HEK293 (cell line): ENCODE measurements around the gene SLC4A8.

Experiments
- CTCF ChIA-PET: fragments of 350-600 bp; formaldehyde crosslinking; extraction: SDS; loops from one replicate; lab custom pipeline; 2021; ENCODE audit warnings: antibody characterized with exemption; lab: Yijun Ruan, JAX
- POLR2A ChIA-PET: fragments of 300-600 bp; formaldehyde crosslinking; extraction: SDS; loops from one replicate; lab custom pipeline; 2020; ENCODE audit warnings: antibody characterized with exemption, inconsistent platforms; lab: Yijun Ruan, JAX
- H3K27ac ChIP-seq: fragments of 200-500 bp; sonication (Bioruptor generic); 2 replicates; pipeline ENCODE4 v1.5.1; 2014; ENCODE audit warnings: low read depth, low read length, control low read depth, inconsistent platforms; ENCODE audit errors: extremely low read depth
- H3K36me3 ChIP-seq, 2 experiments: fragments of 200-500 bp in 1 of 2; sonication (Bioruptor generic) in 1 of 2; 1 replicate in 1 of 2; 2 replicates in 1 of 2; pipeline ENCODE4 v1.5.1; 2014 to 2017; ENCODE audit warnings: inconsistent platforms in 2 of 2, low read length in 2 of 2; ENCODE audit not compliant: control insufficient read depth in 2 of 2, insufficient read depth in 1 of 2
- H3K4me1 ChIP-seq: fragments of 200-500 bp; sonication (Bioruptor generic); 2 replicates; pipeline ENCODE4 v1.5.1; 2014; ENCODE audit warnings: mild to moderate bottlenecking, low read length, inconsistent platforms; ENCODE audit not compliant: control insufficient read depth, insufficient read depth
- H3K4me3 ChIP-seq: 2 replicates; pipeline ENCODE4 v1.5.1; 2011; ENCODE audit warnings: low read depth, mild to moderate bottlenecking, control low read depth, low read length, moderate library complexity
- H3K9me3 ChIP-seq: fragments of 200-500 bp; sonication (Bioruptor generic); 2 replicates; pipeline ENCODE4 v1.5.1; 2014; ENCODE audit warnings: low read depth, low read length, inconsistent platforms; ENCODE audit not compliant: control insufficient read depth, insufficient read depth
- CTCF ChIP-seq: fragments of 450-650 bp; formaldehyde crosslinking; IDR thresholded peaks from 2 replicates; pipeline ENCODE4 v1.5.1; 2016; ENCODE audit warnings: missing biosample characterization, missing genetic modification characterization
- GFI1B ChIP-seq: fragments of 450-650 bp; formaldehyde crosslinking; IDR thresholded peaks from 2 replicates; pipeline ENCODE4 v1.5.1; 2016; ENCODE audit warnings: missing biosample characterization, missing genetic modification characterization
- GLI4 ChIP-seq: fragments of 450-650 bp; formaldehyde crosslinking; IDR thresholded peaks from 2 replicates; pipeline ENCODE4 v1.5.1; 2016; ENCODE audit warnings: missing biosample characterization, missing genetic modification characterization
- GLIS1 ChIP-seq: fragments of 450-650 bp; formaldehyde crosslinking; IDR thresholded peaks from 2 replicates; pipeline ENCODE4 v1.5.1; 2016; ENCODE audit warnings: missing biosample characterization, missing genetic modification characterization
- HOXA7 ChIP-seq: sonication (generic); formaldehyde crosslinking; IDR thresholded peaks from 2 replicates; pipeline ENCODE4 v1.8.1; 2022; ENCODE audit warnings: missing genetic modification reagents, borderline replicate concordance
- PATZ1 ChIP-seq: fragments of 450-650 bp; formaldehyde crosslinking; IDR thresholded peaks from 2 replicates; pipeline ENCODE4 v1.5.1; 2016; ENCODE audit warnings: missing biosample characterization, missing genetic modification characterization
- PRDM4 ChIP-seq: fragments of 450-650 bp; formaldehyde crosslinking; IDR thresholded peaks from 2 replicates; pipeline ENCODE4 v1.5.1; 2017; ENCODE audit warnings: missing biosample characterization, missing genetic modification characterization
- RBAK ChIP-seq: fragments of 450-650 bp; formaldehyde crosslinking; IDR thresholded peaks from 2 replicates; pipeline ENCODE4 v1.5.1; 2016; ENCODE audit warnings: missing biosample characterization, missing genetic modification characterization
- SCRT2 ChIP-seq: fragments of 450-650 bp; formaldehyde crosslinking; IDR thresholded peaks from 2 replicates; pipeline ENCODE4 v1.5.1; 2016; ENCODE audit warnings: missing biosample characterization, missing genetic modification characterization
- SP7 ChIP-seq: fragments of 450-650 bp; formaldehyde crosslinking; IDR thresholded peaks from 2 replicates; pipeline ENCODE4 v1.5.1; 2016; ENCODE audit warnings: missing biosample characterization, missing genetic modification characterization
- ZBTB7A ChIP-seq: fragments of 450-650 bp; formaldehyde crosslinking; IDR thresholded peaks from 2 replicates; pipeline ENCODE4 v1.5.1; 2016; ENCODE audit warnings: low read depth, missing biosample characterization, missing genetic modification characterization
- ZFP37 ChIP-seq: fragments of 450-650 bp; formaldehyde crosslinking; IDR thresholded peaks from 2 replicates; pipeline ENCODE4 v1.5.1; 2016; ENCODE audit warnings: missing biosample characterization, missing genetic modification characterization
- ZNF211 ChIP-seq: fragments of 450-650 bp; formaldehyde crosslinking; IDR thresholded peaks from 2 replicates; pipeline ENCODE4 v1.5.1; 2016; ENCODE audit warnings: low read depth, missing biosample characterization, missing genetic modification characterization
- ZNF26 ChIP-seq: fragments of 450-650 bp; formaldehyde crosslinking; IDR thresholded peaks from 2 replicates; pipeline ENCODE4 v1.5.1; 2016; ENCODE audit warnings: missing biosample characterization, missing genetic modification characterization
- ZNF48 ChIP-seq: fragments of 450-650 bp; formaldehyde crosslinking; IDR thresholded peaks from 2 replicates; pipeline ENCODE4 v1.5.1; 2016; ENCODE audit warnings: missing biosample characterization, missing genetic modification characterization
- ZNF488 ChIP-seq: fragments of 450-650 bp; formaldehyde crosslinking; IDR thresholded peaks from 2 replicates; pipeline ENCODE4 v1.5.1; 2016; ENCODE audit warnings: missing biosample characterization, missing genetic modification characterization
- ZNF501 ChIP-seq: fragments of 450-650 bp; formaldehyde crosslinking; IDR thresholded peaks from 2 replicates; pipeline ENCODE4 v1.5.1; 2016; ENCODE audit warnings: missing biosample characterization, missing genetic modification characterization
- ZNF510 ChIP-seq: fragments of 450-650 bp; formaldehyde crosslinking; IDR thresholded peaks from 2 replicates; pipeline ENCODE4 v1.5.1; 2018; ENCODE audit warnings: mild to moderate bottlenecking, missing genetic modification characterization, missing biosample characterization; ENCODE audit not compliant: insufficient replicate concordance
- ZNF548 ChIP-seq: fragments of 450-650 bp; formaldehyde crosslinking; IDR thresholded peaks from 2 replicates; pipeline ENCODE4 v1.5.1; 2016; ENCODE audit warnings: missing biosample characterization, missing genetic modification characterization
- ZNF571 ChIP-seq: fragments of 450-650 bp; formaldehyde crosslinking; IDR thresholded peaks from 2 replicates; pipeline ENCODE4 v1.5.0; 2017; ENCODE audit warnings: missing biosample characterization, missing genetic modification characterization
- ZNF629 ChIP-seq: fragments of 450-650 bp; formaldehyde crosslinking; IDR thresholded peaks from 2 replicates; pipeline ENCODE4 v1.5.1; 2017; ENCODE audit warnings: missing biosample characterization, missing genetic modification characterization
- ZNF654 ChIP-seq: fragments of 450-650 bp; formaldehyde crosslinking; IDR thresholded peaks from 2 replicates; pipeline ENCODE4 v1.5.1; 2016; ENCODE audit warnings: low read depth, missing biosample characterization, missing genetic modification characterization
- ZNF677 ChIP-seq: fragments of 450-650 bp; IDR thresholded peaks from 2 replicates; pipeline ENCODE4 v1.5.0; 2018; ENCODE audit warnings: missing biosample characterization, mild to moderate bottlenecking, missing genetic modification characterization, moderate library complexity
- ZNF76 ChIP-seq: fragments of 450-650 bp; formaldehyde crosslinking; IDR thresholded peaks from 2 replicates; pipeline ENCODE4; 2016; ENCODE audit warnings: low read depth, missing biosample characterization, missing genetic modification characterization, borderline replicate concordance
- ZNF776 ChIP-seq: fragments of 450-650 bp; formaldehyde crosslinking; IDR thresholded peaks from 2 replicates; pipeline ENCODE4 v1.5.0; 2017; ENCODE audit warnings: missing biosample characterization, missing genetic modification characterization, borderline replicate concordance

Gene SLC4A8

GRCh38 chr12:51388846-51389245 is 35.8 kb upstream of the SLC4A8 start:
- Histone ChIP-seq H3K27ac (no peak overlapping the region), H3K4me1 (peaks cover 10% of the 10 kb centered on the region), H3K36me3 (no peaks in the 10 kb centered on the region; a peak in 1 of 3 replicates), H3K4me3 (no peak overlapping the region), H3K9me3 (no peaks in the 10 kb centered on the region)
- ChIA-PET POLR2A (interaction anchor here (4.0 kb wide), 1 partner anchor 17 kb away, joined by 31 read pairs; no protein-coding TSS in a partner anchor), CTCF (interaction anchor here (0.7 kb wide), 1 partner anchor 32 kb away, joined by 3 read pairs; no protein-coding TSS in a partner anchor)
- TF ChIP-seq GFI1B (tag by site-specific recombination) (no peak), ZFP37 (tag by site-specific recombination) (no peak), ZNF488 (tag by site-specific recombination) (no peak), ZNF677 (tag by site-specific recombination) (no peak)

- Histone ChIP-seq H3K27ac (no peak overlapping the region), H3K4me1 (peaks cover 7% of the 10 kb centered on the region), H3K9me3 (no peaks in the 10 kb centered on the region), H3K36me3 (no peaks in the 10 kb centered on the region; a peak in 1 of 3 replicates), H3K4me3 (no peak overlapping the region)
- CTCF ChIA-PET = interaction anchor here (0.6 to 0.7 kb wide), 2 partner anchors 32 to 145 kb away, joined by 3 to 4 read pairs; no protein-coding TSS in a partner anchor
- POLR2A ChIA-PET = interaction anchor here (4.0 kb wide), 1 partner anchor 18 kb away, joined by 31 read pairs; no protein-coding TSS in a partner anchor
- TF ChIP-seq ZNF510 (no peak), CTCF (tag by site-specific recombination) (no peak), ZNF26 (no peak), ZNF211 (tag by site-specific recombination) (no peak), ZNF548 (no peak), ZNF571 (tag by site-specific recombination) (no peak), SP7 (tag by site-specific recombination) (peak; percentile 97), ZNF629 (tag by site-specific recombination) (peak; percentile 94), HOXA7 (CRISPR knock-in tag) (no peak), GLIS1 (tag by site-specific recombination) (peak; percentile 96), PATZ1 (tag by site-specific recombination) (peak; percentile 78), ZNF488 (tag by site-specific recombination) (no peak), RBAK (tag by site-specific recombination) (no peak), ZNF76 (no peak), PRDM4 (tag by site-specific recombination) (no peak), ZBTB7A (tag by site-specific recombination) (no peak), ZNF776 (tag by site-specific recombination) (no peak), ZNF48 (tag by site-specific recombination) (no peak), SCRT2 (tag by site-specific recombination) (no peak), GLI4 (no peak), ZNF501 (tag by site-specific recombination) (no peak; the same call in 1 of the 2 replicates), ZNF654 (no peak)
Measured at GRCh38 chr12:51389302-51389999, 35.2 kb upstream of the SLC4A8 start.
